Neutrophil (primary cell): ENCODE measurements around the gene ADGB.

ENCODE experiments used
- H3K27ac ChIP-seq: fragments of 200-600 bp; sonication (generic); 2 replicates; pipeline ENCODE4 v1.5.1; 2016; ENCODE audit warnings: mild to moderate bottlenecking, moderate library complexity
- H3K27me3 ChIP-seq: fragments of 200-600 bp; sonication (generic); 2 replicates; pipeline ENCODE4 v1.6.0; 2016; ENCODE audit warnings: mild to moderate bottlenecking
- H3K36me3 ChIP-seq: fragments of 200-600 bp; sonication (generic); 2 replicates; pipeline ENCODE4 v1.5.1; 2017
- H3K4me1 ChIP-seq, 2 experiments: fragments of 200-600 bp in 1 of 2; sonication (generic) in 1 of 2; 1 replicate in 1 of 2; 2 replicates in 1 of 2; pipeline versions ENCODE4 v1.5.1 to v1.6.1; 2013 to 2016; ENCODE audit warnings: low read depth in 1 of 2, low read length in 1 of 2, mild to moderate bottlenecking in 1 of 2, moderate library complexity in 1 of 2; ENCODE audit not compliant: control insufficient read depth in 1 of 2, insufficient read depth in 1 of 2
- H3K4me3 ChIP-seq, 2 experiments: fragments of 200-600 bp in 1 of 2; sonication (generic) in 1 of 2; 1 replicate in 1 of 2; 2 replicates in 1 of 2; pipeline ENCODE4 v1.5.1; 2013 to 2016; ENCODE audit warnings: low read depth in 1 of 2, low read length in 1 of 2, mild to moderate bottlenecking in 1 of 2, moderate library complexity in 1 of 2
- H3K9me3 ChIP-seq: fragments of 200-600 bp; sonication (generic); 2 replicates; pipeline ENCODE4 v1.5.1; 2016
- TF ChIP-seq, protein P1 (sequence below): fragments of 200-600 bp; sonication (generic); IDR thresholded peaks from 2 replicates; pipeline ENCODE4 v1.5.1; 2016; ENCODE audit warnings: antibody characterized with exemption

Gene ADGB

DNA sequence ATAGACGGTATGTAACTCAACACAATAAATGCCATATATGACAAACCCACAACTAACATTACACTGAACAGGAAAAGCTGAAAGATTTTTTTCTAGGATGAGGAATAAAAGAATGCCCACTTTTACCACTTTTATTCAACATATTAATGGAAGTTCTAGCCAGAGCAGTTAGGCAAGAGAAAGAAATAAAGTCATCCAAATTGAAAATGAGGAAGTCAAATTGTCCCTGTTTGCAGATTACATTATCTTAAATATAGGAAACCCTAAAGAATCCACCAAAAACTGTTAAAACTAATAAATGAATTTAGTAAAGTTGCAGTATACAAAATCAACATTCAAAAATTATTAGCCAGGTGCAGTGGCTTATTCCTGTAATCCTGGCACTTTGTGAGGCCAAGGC is 24.6 kb upstream of the ADGB start:
- no peaks in the 10 kb centered on the region for H3K4me1 ChIP-seq
- no peaks in the 10 kb centered on the region for H3K9me3 ChIP-seq
- no peak overlapping the region for H3K4me3 ChIP-seq
- no peak overlapping the region for H3K27ac ChIP-seq
- TF ChIP-seq, protein P1, sequence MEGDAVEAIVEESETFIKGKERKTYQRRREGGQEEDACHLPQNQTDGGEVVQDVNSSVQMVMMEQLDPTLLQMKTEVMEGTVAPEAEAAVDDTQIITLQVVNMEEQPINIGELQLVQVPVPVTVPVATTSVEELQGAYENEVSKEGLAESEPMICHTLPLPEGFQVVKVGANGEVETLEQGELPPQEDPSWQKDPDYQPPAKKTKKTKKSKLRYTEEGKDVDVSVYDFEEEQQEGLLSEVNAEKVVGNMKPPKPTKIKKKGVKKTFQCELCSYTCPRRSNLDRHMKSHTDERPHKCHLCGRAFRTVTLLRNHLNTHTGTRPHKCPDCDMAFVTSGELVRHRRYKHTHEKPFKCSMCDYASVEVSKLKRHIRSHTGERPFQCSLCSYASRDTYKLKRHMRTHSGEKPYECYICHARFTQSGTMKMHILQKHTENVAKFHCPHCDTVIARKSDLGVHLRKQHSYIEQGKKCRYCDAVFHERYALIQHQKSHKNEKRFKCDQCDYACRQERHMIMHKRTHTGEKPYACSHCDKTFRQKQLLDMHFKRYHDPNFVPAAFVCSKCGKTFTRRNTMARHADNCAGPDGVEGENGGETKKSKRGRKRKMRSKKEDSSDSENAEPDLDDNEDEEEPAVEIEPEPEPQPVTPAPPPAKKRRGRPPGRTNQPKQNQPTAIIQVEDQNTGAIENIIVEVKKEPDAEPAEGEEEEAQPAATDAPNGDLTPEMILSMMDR: no peak
- H3K27me3 ChIP-seq: no peaks in the 10 kb centered on the region
- no peaks in the 10 kb centered on the region for H3K36me3 ChIP-seq

DNA sequence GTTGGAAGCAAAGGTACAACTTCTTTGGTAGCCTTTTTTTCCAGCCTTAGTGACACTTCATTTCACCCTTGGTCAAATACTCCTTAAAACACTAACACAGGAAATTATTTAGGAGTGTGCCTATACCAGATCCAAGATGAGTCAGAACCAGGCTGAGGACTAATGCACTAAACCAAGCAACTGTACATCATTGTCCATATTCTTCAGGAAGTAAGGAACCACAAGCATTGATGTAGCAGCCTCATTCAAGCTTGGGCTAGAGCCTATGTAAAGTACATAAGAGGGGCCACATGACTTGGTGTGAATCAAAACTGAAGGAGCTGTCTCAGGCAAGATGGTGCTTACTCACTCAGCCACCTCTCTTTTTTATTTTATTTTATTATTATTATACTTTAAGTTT is 20.7 kb upstream of the ADGB start:
- H3K27me3 ChIP-seq: no peaks in the 10 kb centered on the region
- H3K36me3 ChIP-seq: no peaks in the 10 kb centered on the region
- TF ChIP-seq, protein P1: no peak
- H3K27ac ChIP-seq: no peak overlapping the region
- H3K9me3 ChIP-seq: no peaks in the 10 kb centered on the region
- no peak overlapping the region for H3K4me3 ChIP-seq
- H3K4me1 ChIP-seq: peaks cover 3 to 4% of the 10 kb centered on the region in 2 experiments

DNA sequence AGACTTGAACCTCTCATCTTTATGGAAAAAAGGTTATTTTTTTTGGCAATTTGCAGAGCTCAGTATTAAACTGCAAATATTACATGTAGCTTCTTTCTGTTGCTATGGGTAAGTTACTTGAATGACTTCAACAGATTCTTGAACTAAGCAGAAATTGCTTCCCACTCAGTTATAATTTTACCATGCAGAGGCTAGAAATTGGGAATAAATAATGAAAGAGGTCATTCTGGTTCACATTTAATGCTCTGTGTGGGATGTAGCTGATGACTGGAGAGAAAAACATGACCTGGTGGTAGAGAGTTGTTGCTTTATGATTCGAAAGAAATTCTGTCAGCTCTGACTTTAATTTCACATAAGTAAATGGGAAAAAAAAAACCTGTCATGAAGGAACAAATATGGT is 16.8 kb upstream of the ADGB start:
- Histone ChIP-seq H3K36me3 (no peaks in the 10 kb centered on the region), H3K27me3 (no peaks in the 10 kb centered on the region), H3K27ac (no peak overlapping the region), H3K4me1 (peaks cover 4 to 7% of the 10 kb centered on the region in 2 experiments), H3K4me3 (no peak overlapping the region), H3K9me3 (no peaks in the 10 kb centered on the region)
- TF ChIP-seq, protein P1: no peak

DNA sequence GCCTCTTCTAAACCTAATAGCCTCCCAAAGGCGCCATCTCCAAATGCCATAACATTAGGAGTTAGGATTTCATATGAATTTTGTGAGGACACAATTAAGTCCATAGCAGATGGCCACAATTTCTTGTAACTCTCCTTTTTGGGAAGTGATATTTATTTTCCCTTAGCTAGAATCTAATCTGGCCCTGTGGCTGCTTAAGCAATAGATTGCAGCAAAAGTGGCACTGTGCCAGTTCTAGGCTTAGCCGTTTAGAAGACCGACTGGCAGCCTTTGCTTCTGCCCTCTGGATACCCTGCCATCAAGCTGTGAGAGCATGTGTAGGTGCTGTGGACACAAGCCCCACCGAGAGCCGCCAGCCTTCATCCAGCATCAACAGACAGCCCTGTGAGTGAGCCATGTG is 15.9 kb upstream of the ADGB start:
- H3K27me3 ChIP-seq: no peaks in the 10 kb centered on the region
- no peaks in the 10 kb centered on the region for H3K36me3 ChIP-seq
- no peak overlapping the region for H3K27ac ChIP-seq
- no peak overlapping the region for H3K4me3 ChIP-seq
- H3K9me3 ChIP-seq: no peaks in the 10 kb centered on the region
- TF ChIP-seq, protein P1: no peak
- peaks cover 4 to 7% of the 10 kb centered on the region in 2 experiments for H3K4me1 ChIP-seq

DNA sequence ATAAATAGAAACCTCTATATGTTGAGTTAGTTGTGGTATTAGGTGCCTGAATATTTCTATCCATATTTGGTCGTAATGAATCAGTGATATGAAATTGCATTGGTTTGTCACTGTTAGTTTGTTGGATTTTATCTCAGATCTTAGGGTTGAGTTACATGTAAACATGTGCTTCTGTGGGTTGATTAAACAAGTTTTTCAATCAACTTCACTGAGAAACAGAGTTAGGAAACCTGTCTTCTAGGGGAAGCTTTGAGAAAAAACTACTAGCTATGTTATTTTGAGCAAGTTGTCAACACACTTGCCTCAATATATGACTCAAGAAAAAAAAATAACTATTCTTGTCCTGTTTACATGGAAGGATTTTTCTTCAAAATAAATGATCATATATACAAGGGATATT is 14.8 kb upstream of the ADGB start:
- TF ChIP-seq, protein P1: no peak
- Histone ChIP-seq H3K9me3 (no peaks in the 10 kb centered on the region), H3K27ac (no peak overlapping the region), H3K4me1 (peaks cover 4 to 7% of the 10 kb centered on the region in 2 experiments), H3K36me3 (no peaks in the 10 kb centered on the region), H3K27me3 (no peaks in the 10 kb centered on the region), H3K4me3 (no peak overlapping the region)

DNA sequence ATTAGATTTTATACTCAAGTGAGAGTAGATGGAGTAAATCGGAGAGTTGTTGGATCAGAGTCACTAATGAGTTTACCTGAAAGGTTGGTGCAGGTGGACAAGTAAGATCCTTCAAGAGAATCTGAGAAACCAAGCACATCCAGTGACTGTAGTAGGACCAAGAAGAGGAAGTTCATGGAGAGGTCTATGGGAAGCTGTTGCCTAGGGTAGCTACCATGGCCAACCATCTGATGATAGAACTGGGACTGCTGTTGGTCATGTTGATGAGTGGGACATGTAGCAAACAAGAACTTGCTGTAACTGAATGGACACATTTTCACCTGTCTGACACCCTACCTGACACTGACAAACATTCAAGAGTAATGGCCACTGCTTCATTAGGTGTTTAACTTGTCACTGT is 11.3 kb upstream of the ADGB start:
- Histone ChIP-seq H3K9me3 (no peaks in the 10 kb centered on the region), H3K36me3 (no peaks in the 10 kb centered on the region), H3K27ac (no peak overlapping the region), H3K4me3 (no peak overlapping the region), H3K27me3 (no peaks in the 10 kb centered on the region), H3K4me1 (peaks cover 4 to 7% of the 10 kb centered on the region in 2 experiments)
- TF ChIP-seq, protein P1: no peak
